Stimulated activated CD8-positive, alpha-beta memory T cell treated with anti-CD3 and anti-CD28 coated beads, Interleukin-15, amount 100 ng/mL, for 1 hour (primary cell): ENCODE results near the gene WNT11.

Experiments used
- DNase-seq: peaks from one replicate; pipeline ENCODE4 v3.0.0-alpha.2; 2020; ENCODE audit warnings: low read depth

The WNT11 gene

GRCh38 chr11:76237914-76238313 is 31.6 kb upstream of the WNT11 start:
- DNase-seq = no peak

DNA sequence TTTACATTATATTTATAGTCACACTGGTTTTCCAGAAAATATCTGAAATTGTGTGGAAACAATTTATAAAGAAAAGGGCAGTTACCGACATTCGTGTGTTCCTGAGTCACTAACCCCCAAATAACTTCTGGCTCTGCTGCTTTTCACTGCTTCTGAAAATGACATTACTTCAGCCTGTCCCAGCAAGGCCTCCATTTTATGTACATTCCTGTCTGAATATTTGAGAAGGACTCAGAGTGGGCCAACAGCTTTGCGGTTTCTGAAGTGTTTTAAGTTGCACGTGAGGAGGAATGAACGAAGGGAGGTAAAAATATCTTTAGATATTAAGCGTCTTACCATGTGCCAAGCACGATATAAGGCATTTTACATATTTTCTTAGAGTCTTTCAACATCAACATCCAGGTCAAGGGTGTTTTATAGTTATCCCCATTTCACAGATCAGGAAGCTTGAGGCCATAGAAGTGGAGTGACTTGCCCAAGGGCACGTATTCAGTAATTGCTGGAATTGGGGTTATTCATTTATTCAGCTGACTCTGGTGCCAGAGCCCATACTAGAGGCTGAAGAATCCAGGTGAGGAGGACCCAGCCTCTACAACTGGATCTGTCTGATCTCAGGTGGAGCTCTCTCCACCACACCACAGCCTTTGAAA is 30.8 kb upstream of the WNT11 start:
- no peak for DNase-seq

GRCh38 chr11:76236092-76236999 is 30.0 kb upstream of the WNT11 start:
- no peak for DNase-seq

GRCh38 chr11:76235233-76236091 is 29.2 kb upstream of the WNT11 start:
- DNase-seq = peak; percentile 85

DNA sequence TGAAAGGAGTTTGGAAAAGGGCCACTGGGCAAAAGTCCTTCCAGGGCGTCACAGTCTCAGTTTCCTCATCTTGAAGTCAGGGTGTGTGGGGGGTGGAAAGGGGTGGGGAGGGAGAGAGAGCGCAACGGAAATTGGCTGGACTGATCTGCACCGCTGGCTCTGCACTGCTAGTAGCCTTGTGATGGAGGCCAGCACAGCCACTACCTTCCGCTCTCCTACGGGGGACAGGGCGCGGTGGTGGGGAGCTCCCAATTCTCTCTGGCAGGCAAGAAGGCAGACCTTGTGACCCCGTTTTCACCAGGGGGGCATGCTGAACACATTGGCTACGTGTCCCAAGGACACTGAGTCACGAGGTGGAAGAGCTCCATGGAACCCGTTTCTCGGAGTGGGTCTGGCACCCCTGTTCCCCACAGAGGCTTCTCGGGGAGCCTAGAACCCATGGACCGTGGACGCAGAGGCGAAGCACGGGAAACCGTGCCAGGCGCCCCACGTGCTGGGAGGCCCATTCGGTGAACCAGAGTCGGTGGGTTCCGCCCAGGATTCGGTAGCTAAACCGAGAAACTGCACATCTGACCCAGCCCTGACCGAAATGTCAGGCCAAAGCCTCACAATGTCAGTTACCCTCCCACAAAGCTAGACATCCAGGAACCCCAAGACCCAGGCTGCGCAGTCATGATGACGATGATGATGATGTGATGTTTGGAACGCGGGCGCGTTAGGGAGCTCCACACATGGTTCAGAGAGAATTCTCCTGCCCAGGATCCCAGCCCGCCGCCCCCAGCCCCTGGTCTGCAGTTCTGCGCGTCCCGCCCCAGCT is 28.3 kb upstream of the WNT11 start:
- DNase-seq = no peak

- no peak for DNase-seq
Measured at GRCh38 chr11:76234021-76234415, 27.7 kb upstream of the WNT11 start.

GRCh38 chr11:76233196-76233921 is 27.1 kb upstream of the WNT11 start:
- no peak for DNase-seq

- no peak for DNase-seq
Measured at GRCh38 chr11:76232026-76232665, 25.8 kb upstream of the WNT11 start.

- no peak for DNase-seq
Measured at GRCh38 chr11:76231121-76231738, 24.9 kb upstream of the WNT11 start.

- no peak for DNase-seq
Measured at GRCh38 chr11:76230392-76230791, 24.1 kb upstream of the WNT11 start.

GRCh38 chr11:76229690-76230240 is 23.5 kb upstream of the WNT11 start:
- no peak for DNase-seq

GRCh38 chr11:76228875-76229149 is 22.5 kb upstream of the WNT11 start:
- DNase-seq = no peak

DNA sequence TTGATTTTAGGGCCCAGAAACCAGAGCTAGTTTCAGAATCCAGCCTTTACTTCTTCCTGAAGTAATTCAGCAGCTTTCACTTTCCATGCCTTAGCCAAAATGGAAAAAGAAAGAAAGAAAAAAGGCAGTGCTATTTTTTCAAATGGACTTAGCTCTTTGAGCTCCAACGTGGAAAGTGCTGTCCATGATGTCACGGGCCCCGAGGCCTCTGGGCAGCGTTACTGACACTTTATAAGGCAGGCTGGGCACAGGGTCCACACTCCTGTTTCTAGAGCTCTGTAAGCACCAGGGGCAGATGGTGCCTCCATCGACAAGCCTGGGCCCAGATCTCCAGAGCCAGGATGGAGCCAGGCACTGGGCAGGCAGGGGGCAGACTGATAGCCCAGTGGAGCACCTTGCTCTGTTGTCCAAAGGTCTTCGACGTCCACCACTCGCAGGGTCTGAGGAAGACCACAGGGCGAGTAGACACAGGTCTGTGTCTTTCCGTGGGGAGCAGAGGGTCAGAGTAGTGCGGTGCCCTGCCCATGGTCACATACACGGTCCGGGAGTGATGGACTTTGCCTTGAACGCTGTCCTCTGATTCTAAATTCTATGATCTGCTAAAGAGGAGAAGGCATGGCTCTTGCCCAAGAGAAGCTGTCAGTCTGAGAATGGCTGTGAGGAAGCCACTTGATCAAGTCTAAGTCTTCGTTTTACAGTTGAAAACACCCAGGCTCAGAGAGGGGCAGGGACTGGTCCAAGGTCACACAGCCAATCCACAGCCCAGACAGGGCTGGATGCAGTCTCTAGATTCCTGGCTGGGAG is 22.0 kb upstream of the WNT11 start:
- no peak for DNase-seq

DNA sequence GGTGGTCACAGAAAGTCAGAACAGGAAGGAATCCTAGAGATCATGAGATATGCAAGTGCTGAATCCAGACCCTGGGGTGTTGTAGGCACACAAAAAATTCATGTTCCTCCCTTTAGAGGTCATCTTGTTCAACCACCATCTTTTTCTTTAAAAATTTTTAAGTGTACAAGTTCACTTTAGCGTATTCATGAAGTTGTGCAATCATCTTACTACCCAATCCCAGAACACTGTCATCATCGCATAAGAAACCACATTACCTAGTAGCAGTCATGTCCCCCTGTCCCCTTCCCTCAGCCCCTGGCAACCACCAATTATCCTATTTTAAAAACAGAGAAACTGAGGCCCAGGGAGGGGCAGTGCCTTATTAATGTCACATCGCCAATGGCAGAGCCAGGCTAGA is 20.3 kb upstream of the WNT11 start:
- no peak for DNase-seq

GRCh38 chr11:76225122-76225611 is 18.9 kb upstream of the WNT11 start:
- no peak for DNase-seq

DNA sequence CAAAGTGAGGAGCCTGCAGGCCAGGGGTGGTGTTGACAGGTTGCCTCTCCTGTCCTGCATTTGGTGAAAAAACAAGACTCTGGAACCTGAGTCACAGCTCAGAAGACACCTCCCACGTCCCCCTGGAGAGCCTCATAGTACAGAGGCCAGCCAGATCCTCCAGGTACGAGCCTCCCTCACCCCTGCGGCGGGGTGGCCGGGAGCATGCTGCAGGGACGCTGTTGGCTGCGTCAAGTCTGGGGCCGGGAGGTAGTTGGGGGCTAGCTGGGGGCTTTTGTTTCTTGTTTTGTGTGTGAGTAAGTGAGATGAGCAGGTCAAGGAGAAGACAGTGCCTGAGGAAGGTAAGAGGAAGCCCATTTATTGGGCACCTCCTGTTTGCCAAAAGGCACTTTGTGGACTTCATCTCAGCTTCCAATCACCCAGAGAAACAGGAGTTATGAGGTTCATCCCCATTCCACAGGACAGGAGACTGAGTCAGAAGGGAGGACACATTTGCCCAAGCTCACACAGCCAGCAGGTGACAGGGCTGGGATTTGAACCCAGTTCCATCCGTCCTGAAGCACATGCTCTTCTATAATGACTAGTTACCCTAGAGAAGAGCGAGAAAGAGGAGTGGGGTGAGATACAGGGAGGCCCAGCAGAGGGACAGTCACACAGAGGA is 18.3 kb upstream of the WNT11 start:
- DNase-seq = no peak

- DNase-seq = no peak
Measured at GRCh38 chr11:76221365-76221764, 15.1 kb upstream of the WNT11 start.

DNA sequence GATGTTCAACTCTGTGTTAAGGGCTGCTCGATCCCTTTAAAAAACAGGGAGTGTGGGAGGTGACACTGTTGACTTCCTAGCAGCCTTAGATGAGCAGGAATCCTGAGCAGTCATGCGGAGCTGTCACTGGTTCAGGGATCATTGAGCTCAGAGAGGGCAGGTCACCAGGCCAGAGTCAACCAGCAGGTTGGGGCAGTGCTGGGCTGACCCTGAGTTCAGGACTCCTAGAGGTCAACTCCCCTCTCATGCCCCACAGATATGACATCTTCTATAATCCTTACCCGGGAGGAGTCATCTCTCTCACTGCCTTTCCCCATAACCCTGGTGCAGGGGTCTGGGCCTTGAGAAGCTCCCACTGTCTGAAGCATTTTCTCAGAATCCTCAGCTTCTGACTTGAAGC is 12.9 kb upstream of the WNT11 start:
- DNase-seq = no peak
